Measurements from ENCODE around the gene IMMP2L.
"Not testable (repeated sequence)": the region's sequence is repeated elsewhere in the genome, so short reads cannot be mapped to it uniquely, and the experiment has no call there.

IMMP2L gene

DNA sequence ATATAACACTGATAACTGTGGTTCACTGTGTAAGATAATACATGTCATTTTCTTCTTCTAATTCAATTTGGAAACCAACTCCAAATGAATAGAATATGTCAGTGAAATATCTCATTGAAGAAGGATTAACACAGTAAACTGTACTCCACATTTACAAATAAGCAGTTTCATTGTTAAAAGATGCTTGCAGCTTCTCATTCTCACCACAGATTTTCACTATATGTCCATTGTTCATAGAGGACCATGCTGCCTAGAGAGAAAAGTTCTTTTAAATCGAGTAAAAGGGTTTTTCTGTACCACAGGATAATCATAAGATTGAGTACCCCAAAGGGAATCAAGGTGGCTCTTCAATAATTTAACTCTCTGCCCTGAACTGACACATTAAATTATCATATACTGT, 305.9 kb downstream of the IMMP2L start:
- DNase-seq = no peak

DNA sequence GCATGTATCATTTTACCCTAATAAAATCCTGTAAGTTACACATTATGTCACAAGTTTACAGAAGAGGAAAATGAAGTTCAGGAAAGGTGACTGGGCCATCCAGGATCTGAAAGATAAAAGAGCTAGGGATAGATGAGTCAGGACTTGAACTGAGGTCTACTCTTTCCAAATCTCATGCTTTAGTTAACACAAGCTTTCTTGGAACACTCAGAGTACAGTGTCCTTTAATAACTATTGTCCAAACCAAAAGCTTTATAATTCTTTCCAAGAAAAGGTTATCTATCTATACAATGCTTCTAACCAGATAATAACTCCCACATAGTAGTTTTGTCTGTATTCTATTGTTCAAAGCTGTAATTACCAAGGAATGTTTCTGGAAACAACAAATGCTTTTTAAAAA, 306.7 kb downstream of the IMMP2L start:
- DNase-seq = no peak

DNA sequence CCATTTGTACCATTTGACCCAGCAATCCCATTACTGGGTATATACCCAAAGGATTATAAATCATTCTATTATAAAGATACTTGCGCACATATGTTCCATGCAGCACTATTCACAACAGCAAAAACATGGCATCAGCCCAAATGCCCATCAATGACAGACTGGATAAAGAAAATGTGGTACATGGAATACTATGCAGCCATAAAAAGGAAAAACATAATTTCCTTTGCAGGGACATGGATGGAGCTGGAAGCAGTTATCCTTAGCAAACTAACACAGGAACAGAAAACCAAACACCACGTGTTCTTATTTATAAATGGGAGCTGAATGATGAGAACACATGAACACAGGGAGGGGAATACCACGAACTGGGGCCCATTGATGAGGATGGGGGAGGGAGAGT, 310.9 kb downstream of the IMMP2L start:
- not testable (repeated sequence) for DNase-seq

DNA sequence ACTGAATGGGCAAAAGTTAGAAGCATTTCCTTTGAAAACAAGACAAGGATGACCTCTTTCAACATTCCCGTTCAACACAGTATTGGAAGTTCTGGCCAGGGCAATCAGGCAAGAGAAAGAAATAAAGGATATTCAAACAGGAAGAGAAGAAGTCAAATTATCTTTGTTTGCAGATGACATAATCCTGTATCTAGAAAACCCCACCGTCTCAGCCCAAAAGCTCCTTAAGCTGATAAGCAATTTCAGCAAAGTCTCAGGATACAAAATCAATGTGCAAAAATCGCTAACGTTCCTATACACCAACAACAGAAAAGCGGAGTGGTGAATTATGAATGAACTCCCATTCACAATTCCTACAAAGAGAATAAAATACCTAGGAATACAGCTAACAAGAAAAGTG, 312.5 kb downstream of the IMMP2L start:
- DNase-seq = not testable (repeated sequence)

DNA sequence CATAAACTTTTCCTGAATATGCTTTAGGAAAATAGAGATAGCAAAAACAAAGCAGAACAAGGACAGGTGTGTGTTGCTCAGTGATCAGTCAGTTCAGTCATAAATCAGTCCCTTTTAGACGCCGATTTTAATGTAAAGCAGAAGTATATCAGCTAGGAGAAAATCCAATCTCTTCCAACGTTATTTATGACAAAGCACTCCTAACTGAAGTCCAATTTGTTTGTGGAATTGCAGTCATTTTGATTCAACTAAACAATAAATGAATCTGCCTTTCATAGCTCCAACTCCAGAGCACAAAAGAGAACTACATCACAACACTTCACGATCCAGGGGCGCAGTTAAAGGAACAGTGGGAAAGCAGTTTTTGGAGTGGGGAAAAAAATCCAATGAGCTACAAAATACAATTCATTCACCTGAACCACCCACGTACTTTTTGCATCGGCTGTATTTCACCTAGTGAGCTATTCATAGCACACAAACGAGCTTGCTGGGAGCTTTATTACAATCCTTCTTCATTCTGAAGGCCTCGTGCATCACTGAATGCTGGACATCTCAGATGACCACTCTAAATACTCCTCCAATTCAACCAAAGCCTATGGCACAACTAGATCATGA, 320.0 kb downstream of the IMMP2L start:
- DNase-seq = peak; percentile 6

DNA sequence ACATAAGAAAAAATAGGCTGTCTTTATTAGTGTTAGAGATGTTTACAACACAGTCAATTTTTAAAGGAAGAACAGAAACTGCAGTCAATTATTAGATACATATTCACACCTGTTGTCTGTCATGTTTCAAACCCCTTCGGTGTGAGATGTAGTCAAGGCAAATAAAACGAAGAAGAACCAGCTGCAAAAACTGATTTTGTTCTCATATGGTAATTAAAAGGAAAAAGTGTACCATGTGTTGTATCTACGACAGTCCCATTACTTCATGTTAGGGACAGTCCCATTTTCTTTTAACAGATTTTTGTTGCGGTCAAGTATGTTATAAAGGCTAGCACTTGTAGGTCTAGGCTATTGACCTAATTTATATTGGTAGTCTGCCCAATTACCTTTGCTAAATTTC, 321.9 kb downstream of the IMMP2L start:
- DNase-seq = no peak

DNA sequence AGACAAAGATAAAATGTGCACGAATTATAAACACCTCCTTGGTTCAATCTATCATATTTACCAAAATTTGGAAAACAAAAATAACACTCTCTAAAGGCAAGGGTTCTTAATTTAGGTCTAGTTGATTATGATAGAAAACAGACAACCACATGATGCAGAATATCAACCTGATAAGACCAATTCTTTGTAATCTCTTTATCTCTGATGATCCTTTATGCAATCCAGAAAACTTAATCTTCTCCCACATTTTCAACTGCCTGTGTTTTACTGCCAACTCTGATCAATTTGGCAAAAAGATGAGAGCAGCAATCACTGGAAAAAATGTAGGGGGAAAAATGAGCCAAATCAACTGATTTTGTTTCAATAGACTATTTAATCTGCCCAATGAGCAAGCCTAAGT, 322.9 kb downstream of the IMMP2L start:
- no peak for DNase-seq

DNA sequence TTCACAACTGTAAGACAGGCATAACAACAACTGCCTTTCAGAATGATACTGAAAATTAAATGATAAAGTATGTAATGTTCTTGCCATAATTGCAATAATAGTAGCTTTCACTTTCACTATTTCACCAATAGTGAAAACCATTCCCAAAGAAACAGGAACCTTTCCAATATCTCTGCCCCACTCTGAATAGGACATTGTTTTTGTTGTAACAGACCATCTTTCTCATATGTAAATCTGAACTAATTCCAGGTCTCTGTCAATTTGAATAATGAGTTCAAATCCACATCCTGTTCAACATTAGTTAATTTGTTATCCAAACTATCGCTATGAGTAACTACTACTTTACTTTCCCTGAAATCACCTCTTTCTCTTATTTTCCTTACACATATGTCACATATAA, 323.4 kb downstream of the IMMP2L start:
- DNase-seq = no peak

DNA sequence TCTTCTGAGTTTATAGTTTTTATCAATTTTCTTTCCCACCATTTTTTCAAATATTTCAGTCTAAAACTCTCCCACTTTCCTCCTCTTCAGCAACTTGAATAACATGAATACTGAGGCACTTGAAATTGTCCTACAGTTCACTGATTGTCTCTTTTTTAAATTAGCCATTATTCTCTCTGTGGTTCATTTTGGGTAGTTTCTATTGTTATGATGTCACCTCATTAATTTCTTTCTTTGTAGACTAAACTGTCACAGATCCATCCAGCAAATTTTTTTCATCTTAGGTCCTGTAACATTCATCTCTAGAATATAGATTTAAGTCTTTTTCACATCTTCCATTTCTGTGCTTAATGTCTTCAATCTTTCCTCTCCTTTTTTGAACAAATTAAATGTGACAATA, 326.6 kb downstream of the IMMP2L start:
- DNase-seq = no peak

DNA sequence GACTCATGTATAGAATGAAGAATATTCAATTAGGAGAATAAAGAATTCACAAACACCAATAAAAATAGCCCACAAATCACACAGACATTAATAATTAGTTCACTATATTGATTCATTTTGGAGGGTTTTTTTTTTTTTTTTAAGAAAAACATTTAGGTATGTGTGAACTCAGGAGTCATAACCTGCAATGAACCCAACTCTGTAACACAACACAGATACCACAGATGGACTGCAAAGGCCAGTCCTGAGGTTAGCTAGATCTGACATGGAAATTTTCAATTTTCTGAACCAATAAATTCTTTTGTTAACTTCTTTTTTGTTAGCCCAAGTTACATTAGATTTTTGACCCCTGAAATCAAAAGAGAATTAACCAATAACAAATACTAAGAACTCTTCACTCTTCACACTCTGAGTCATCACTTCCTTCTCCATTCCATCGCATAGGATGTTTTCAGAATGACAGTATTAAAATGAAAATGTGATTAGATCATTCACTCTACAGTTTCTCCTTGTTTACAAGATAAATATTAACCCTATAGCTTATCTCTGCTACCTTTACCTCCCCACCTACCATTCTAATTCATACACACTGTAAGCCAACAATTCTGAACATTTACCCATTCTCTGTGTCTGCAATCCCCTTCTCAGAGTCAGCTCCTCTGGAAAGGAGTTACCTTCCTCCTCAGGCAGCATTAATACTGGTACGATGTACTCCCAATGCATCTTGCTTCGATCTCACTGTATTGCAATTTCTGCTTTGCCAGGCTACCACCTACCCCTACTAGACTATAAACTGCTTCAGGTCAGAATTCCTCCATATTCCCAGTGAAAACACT, 329.8 kb downstream of the IMMP2L start:
- DNase-seq = no peak

DNA sequence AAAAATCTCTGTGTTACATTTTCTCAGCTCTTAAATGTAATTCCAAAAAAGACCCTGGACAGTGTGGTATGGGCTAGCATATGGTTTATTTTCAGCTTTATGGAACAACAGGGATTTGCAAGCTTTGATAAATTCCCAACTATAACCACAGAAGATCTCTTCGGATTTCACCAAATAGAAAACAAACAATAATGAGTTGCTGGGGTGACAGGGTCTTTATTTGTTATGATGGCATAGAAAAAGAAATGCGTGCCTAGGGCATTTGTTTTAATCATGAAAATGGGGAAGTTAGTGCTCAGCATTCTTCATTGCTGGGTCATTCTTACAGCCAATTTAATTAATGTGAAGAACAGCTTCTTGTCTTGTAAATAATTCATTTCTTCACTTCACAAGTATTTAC, 332.4 kb downstream of the IMMP2L start:
- no peak for DNase-seq

DNA sequence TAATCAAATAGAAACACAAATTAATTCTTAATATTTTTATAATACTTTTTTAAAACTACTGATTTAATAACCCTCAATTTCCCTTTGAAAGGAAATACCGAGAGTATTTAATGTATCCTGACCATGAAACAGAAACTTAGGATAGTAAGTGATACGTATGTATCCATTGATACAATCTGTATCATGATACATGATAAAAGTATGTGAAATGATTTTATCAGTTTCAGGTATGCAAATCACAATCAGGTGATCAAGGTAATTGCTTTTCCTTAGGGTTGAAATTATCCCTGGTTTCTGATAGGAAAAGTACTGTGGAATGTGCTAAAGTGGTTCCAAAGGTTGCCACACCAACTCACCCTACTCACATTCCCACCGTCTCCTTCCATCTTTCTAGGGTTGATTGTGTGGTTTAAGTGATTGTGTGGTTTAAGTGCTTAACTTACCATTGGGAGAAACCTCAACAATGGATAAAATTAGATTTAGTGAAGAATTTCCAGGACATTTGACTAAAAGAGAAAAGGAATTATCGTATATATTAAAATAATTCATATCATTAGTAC, 333.0 kb downstream of the IMMP2L start:
- no peak for DNase-seq

DNA sequence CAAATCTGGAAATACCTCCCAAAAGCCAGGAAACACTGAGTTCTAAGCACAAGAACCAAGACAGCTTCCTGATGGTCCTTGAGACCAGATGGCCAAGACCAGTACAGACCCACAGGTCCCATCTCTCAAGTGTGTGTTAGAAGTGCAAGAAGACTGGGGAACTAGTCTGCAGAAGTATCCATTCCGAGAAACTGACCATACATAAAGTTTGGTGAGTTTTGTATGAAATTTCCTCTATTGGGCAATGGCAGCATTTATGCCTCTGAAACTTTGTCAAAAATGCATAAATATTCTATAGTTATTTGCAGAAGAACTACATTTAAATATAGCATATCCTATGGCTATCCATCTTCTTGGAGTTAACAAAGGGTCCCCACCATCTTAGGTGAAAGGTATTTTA, 333.9 kb downstream of the IMMP2L start:
- DNase-seq = no peak

DNA sequence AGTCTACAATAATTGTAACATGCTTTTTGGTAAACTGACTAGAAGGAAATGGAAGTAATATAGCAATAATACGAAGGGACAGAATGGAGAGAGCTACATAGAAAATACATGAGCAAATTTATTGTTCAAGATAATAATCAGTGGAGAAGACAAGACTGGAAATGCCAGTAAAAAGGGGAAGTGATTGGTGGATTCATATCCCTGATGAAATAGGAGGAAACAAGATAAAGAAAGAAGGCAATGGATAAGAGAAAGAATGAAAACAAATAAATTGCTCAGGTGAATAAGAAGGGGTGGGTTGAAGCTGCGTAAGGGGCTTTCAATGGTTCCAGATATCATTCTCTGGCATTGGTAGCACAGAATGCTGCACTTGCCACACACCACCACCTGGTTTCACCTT, 335.5 kb downstream of the IMMP2L start:
- no peak for DNase-seq

DNA sequence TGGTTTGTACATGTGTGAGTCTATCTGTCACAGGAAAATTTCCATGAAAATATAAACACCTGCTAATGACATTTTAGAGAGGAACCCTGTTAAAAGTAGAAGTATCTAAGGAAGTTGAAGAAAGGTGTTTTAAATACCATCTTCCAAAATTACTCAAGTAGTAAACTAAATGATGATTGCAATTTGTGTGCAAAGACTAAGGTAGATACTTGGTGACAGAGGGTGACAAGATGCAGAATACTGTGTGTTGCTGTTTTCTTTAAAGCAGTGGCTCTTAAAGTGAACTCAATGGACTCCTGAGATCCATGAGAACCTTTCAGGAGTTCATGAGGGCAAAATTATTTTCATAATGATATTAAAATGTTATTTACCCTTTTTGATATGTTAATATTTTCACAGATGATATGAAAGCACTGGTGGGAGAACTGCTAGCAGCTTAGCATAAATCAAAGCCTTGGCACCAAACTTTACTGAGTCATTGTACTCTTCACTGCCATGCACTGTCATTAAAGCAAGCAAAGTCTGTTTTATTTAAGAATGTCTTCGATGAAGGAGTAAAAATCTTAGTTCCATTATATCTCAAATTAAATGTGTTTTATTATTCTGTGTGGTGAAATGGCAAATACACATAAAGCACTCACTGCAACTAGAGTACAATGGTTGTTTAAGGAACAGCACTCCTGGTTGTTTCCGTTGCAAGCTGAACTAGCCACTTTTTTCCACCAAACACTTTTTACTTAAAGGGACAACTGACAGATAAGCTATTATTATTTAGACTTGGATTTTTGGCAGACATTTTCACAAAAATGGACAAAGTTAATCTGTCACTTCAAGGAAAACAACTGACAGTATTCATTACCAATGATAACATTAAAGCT, 337.7 kb downstream of the IMMP2L start:
- no peak for DNase-seq

DNA sequence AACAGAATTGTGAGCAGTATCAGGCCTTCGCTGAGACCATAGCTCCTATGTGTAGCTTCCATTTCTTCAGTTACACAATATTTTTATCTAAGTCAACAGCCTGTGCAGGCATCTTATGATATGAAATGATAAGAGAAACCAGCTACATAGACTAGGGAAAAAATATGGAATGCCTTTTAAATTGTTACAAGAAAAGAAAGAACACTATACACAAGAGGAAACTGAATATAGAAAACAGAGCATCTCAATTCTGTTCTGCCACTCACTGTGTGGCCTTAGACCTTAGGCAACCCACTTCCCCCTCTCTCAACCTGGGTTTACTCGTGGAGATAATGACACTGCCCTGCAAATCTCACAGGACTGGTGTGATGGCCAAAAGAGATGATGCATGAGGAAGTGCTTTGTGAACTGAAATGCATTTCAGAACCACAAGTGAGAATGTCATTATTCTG, 338.5 kb downstream of the IMMP2L start:
- DNase-seq = no peak

DNA sequence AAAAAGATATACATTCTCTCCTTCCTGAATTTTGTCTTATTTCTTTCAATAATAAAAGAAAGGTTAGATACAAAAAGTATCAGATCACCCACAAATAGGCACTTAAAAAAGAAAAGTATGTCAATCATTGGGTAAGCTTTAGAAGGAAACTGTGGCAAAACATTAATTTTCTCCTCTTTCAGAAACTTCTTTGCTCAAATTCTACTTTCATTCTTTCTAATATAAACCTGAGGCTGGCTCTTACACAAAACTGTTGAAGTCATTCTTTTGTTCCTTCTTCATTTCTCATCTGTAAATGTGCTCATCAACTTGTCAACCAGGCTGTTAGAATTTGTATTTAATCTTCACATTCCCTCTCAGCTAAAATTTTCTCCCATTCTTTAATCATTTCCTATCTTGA, 346.7 kb downstream of the IMMP2L start:
- DNase-seq = no peak

DNA sequence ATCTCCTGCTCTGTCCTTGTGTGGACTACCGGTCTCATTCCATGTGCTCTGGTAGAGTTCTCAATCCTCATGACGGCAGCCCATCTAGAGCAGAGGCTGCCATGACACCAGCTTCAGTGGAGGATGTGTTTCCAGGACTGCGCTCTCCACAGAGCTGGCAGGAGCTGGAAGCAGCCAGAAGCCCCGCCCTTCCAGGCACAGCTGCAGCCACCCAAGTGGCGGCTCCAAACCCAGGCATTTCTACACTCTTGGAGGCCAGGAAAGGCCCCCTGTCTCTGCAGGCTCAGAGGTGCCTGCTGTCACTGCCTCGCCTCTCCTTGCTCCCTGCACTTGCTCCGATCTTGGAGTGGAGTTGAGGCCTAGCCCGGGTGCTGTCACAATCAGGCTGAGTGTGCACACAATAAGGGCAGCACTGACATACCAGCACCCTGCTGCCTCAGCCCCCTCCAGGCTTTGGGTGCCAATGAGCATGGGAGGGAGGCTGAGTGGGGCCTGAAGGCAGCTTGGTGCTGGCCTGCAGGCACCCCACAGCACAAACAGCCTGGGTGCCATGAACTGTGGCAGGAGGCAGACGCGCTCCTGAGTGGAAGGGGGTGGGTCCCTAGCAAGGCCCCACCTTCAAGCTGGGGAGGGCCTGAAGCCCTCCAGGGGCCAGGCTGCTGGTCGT, 349.3 kb downstream of the IMMP2L start:
- DNase-seq = no peak

DNA sequence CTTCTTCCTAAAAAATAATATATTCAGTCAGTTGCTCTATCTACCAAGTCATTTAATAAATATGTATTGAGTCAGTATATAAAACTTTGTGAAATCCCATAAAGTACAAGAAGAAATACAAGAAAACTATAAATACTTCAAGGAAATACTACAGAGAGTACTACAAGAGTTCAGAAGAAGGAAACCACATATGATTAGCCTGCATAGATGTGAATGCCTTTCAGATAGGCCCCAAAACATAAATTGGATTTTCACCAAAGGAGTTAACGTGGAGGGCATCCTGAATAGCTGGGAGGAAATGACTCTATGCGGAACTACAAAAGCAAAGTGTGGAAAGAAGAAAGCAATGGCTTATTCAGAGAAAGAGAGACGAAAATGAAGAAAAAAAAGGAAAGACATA, 351.3 kb downstream of the IMMP2L start:
- no peak for DNase-seq

DNA sequence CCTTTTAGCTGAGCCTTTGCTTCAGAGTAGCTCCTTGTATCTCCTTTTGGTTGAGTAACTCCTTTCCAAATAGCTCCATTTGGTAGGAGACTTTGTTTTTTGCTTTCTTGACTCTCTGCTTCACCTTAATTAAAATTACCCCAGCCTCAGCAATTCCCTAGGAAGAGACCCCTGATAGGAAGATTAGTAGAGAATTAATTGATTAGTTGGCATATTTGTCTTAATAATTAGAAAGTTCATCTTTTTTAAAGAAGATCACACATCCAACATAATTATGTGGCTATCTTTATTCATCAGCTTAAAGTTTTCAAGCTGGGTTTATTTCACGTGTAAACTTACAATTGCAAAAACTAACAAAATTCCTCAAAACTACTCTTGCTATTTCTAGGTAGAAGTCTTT, 352.2 kb downstream of the IMMP2L start:
- no peak for DNase-seq

DNA sequence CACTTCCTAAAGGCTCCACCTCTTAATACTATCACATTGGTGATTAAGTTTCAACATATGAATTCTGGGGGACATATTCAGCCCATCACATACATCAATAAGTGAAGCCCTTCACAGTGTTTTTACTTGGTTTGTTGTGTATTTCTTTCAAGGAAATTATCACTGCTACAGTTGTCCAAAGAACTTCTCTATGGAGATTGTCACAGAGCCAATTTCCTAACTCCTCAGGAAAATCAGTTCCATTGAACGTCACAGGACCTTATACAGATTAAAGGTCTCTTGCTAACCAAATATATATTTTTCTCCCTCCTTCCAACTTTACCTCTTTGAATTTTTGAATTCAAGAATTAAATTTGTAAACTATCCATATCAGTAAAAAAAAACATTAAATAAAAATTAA, 357.0 kb downstream of the IMMP2L start:
- no peak for DNase-seq

DNA sequence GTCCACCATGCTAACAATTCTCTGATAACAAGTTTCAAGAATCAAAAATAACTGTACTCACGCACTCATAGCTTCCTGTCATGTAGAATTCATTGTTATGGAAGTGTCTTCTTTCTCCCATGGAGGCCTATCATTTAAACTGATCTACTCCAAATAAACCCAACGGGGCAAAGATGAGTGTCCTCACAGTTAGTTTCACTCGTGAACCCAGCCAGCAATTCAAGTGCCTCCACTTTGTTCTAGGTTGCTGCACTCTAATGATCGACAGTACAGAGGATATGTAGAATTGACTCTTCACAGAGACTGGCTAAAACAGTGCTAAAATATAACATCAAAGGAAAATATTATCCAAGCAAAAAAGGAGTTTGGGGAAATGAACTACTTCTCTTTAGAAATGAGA, 360.0 kb downstream of the IMMP2L start:
- DNase-seq = no peak

DNA sequence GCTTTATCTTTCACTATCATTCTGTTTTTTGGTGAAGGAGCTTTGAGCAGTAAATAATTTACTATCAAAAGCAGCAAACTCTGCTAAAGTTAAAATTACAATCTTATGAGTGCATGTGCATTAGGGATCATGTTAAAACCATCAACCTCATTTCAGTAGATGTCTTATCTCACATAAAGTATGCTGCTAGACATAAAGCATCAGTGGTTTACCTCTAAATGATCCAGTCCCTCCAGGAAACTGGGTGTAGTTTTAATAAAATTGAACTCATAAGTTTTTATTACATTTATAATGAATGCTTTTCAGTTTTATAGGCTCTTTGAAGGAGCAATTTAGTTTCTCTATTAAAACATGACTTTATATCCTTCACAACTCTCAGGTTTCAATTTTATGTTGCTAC, 362.6 kb downstream of the IMMP2L start:
- DNase-seq = no peak
